GM20431 (cell line): ENCODE data around the gene GREB1.

Source experiments
- in situ Hi-C: fragments of 300-500 bp; cut with MseI, MboI; formaldehyde crosslinking; loops from one replicate; pipeline ENCODE4 v1.15.0; 2020; ENCODE audit warnings: low sequenced_read_pairs; ENCODE audit not compliant: unreplicated experiment

GREB1 gene

GRCh38 chr2:11556101-11556806 is 22.4 kb downstream of the GREB1 start:
- in situ Hi-C loops, result no loop called here

- in situ Hi-C loops, result no loop called here
Observed at GRCh38 chr2:11558214-11558886, 24.5 kb downstream of the GREB1 start.

GRCh38 chr2:11559066-11559785 is 25.4 kb downstream of the GREB1 start:
- in situ Hi-C loops, result no loop called here

- in situ Hi-C loops, result no loop called here
Observed at GRCh38 chr2:11559786-11560155, 25.9 kb downstream of the GREB1 start.

- in situ Hi-C loops, result no loop called here
Observed at GRCh38 chr2:11560806-11561205, 27.0 kb downstream of the GREB1 start.

- in situ Hi-C loops, result no loop called here
Observed at GRCh38 chr2:11562011-11562410, 28.2 kb downstream of the GREB1 start.

GRCh38 chr2:11562476-11562875 is 28.6 kb downstream of the GREB1 start:
- in situ Hi-C loops, result no loop called here

GRCh38 chr2:11563784-11564666 is 30.2 kb downstream of the GREB1 start:
- in situ Hi-C loops, result no loop called here

- in situ Hi-C loops, result no loop called here
Observed at GRCh38 chr2:11564816-11565567, 31.1 kb downstream of the GREB1 start.

GRCh38 chr2:11566383-11566782 is 32.5 kb downstream of the GREB1 start:
- in situ Hi-C loops, result no loop called here

- in situ Hi-C loops, result no loop called here
Observed at GRCh38 chr2:11567631-11568031, 33.8 kb downstream of the GREB1 start.

GRCh38 chr2:11568436-11568835 is 34.6 kb downstream of the GREB1 start:
- in situ Hi-C loops, result no loop called here

- in situ Hi-C loops, result no loop called here
Observed at GRCh38 chr2:11569636-11570035, 35.8 kb downstream of the GREB1 start.

GRCh38 chr2:11571170-11571569 is 37.3 kb downstream of the GREB1 start:
- in situ Hi-C loops, result no loop called here

GRCh38 chr2:11572996-11573395 is 39.2 kb downstream of the GREB1 start:
- in situ Hi-C loops, result no loop called here

GRCh38 chr2:11573418-11574175 is 39.8 kb downstream of the GREB1 start:
- in situ Hi-C loops, result no loop called here

- in situ Hi-C loops, result loop anchor here (5.0 to 25.0 kb wide), 3 partner anchors 97 to 437 kb away; a partner anchor contains a TSS
Observed at GRCh38 chr2:11574176-11575046, 40.6 kb downstream of the GREB1 start.

- in situ Hi-C loops, result loop anchor here (5.0 to 25.0 kb wide), 3 partner anchors 99 to 439 kb away; a partner anchor contains a TSS
Observed at GRCh38 chr2:11576398-11576797, 42.6 kb downstream of the GREB1 start.
